IMR-90 (cell line): ENCODE measurements around the gene TP53I11. TPM values are rescaled to one million over a fixed set of nuclear protein-coding genes. Genes with fewer than 3 reads are reported as not detected.

Experiments
- ATAC-seq: fragments of 200-7000 bp; cut with Tn5 transposase; 2 replicates; pipeline ENCODE4 v1.9.1; 2020; ENCODE audit warnings: low read depth, mild to moderate bottlenecking, moderate library complexity
- BruUV-seq: library from RNA; stranded (reverse); fragments of 400-500 nt; replicated peaks from 2 replicates; lab custom pipeline; 2021; lab: Mats Ljungman, UMichigan
- CTCF ChIA-PET: fragments of 300-600 bp; formaldehyde crosslinking; extraction: SDS; loops from one replicate; lab custom pipeline; 2021; ENCODE audit warnings: antibody characterized with exemption; lab: Yijun Ruan, JAX
- POLR2A ChIA-PET: fragments of 300-600 bp; sonication (Branson Sonifier 250); formaldehyde crosslinking; loops from one replicate; lab custom pipeline; 2022; ENCODE audit warnings: antibody characterized with exemption; ENCODE audit not compliant: unreplicated experiment; lab: Charles Lee
- DNase-seq: peaks from one replicate; pipeline ENCODE4 v3.0.0; 2013
- H2AFZ ChIP-seq: replicated peaks from 2 replicates; pipeline ENCODE3; 2013; ENCODE audit warnings: low read length, mild to moderate bottlenecking; ENCODE audit not compliant: poor library complexity
- H2AK5ac ChIP-seq: 2 replicates; pipeline ENCODE4 v1.6.1; 2013; ENCODE audit warnings: low read depth, low read length, inconsistent platforms
- H2AK9ac ChIP-seq: replicated peaks from 2 replicates; pipeline ENCODE3; 2013; ENCODE audit warnings: mild to moderate bottlenecking, low read depth, low read length, moderate library complexity; ENCODE audit not compliant: poor library complexity
- H2BK120ac ChIP-seq: 2 replicates; pipeline ENCODE4 v1.6.1; 2013; ENCODE audit warnings: low read depth, low read length, inconsistent platforms
- H2BK15ac ChIP-seq: 3 replicates; pipeline ENCODE4 v1.6.1; 2013; ENCODE audit warnings: low read depth, low read length, inconsistent platforms
- H2BK20ac ChIP-seq: 2 replicates; pipeline ENCODE4 v1.6.1; 2013; ENCODE audit warnings: low read depth, mild to moderate bottlenecking, inconsistent platforms, low read length, moderate library complexity
- H2BK5ac ChIP-seq: 2 replicates; pipeline ENCODE4 v1.6.1; 2013; ENCODE audit warnings: mild to moderate bottlenecking, low read depth, low read length, inconsistent platforms; ENCODE audit not compliant: poor library complexity, severe bottlenecking
- H3K14ac ChIP-seq: replicated peaks from 2 replicates; pipeline ENCODE4 v1.6.1; 2013; ENCODE audit warnings: low read depth, low read length, inconsistent platforms
- H3K18ac ChIP-seq: 2 replicates; pipeline ENCODE4 v1.6.1; 2013; ENCODE audit warnings: low read depth, low read length, control low read depth
- H3K23ac ChIP-seq: 2 replicates; pipeline ENCODE4 v1.6.1; 2013; ENCODE audit warnings: low read depth, low read length, inconsistent platforms
- H3K27ac ChIP-seq: 2 replicates; pipeline ENCODE4 v1.5.1; 2013; ENCODE audit warnings: mild to moderate bottlenecking, control low read depth, low read length; ENCODE audit not compliant: insufficient read depth
- H3K27me3 ChIP-seq: 2 replicates; pipeline ENCODE4 v1.6.1; 2013; ENCODE audit warnings: low read length; ENCODE audit not compliant: control insufficient read depth, insufficient read depth
- H3K36me3 ChIP-seq: 2 replicates; pipeline ENCODE4 v1.6.1; 2013; ENCODE audit warnings: low read length, mixed read lengths; ENCODE audit not compliant: control insufficient read depth, insufficient read depth
- H3K4ac ChIP-seq: 2 replicates; pipeline ENCODE4 v1.6.1; 2013; ENCODE audit warnings: low read depth, low read length, inconsistent platforms
- H3K4me1 ChIP-seq: 2 replicates; pipeline ENCODE4 v1.6.1; 2013; ENCODE audit warnings: low read length, mixed read lengths; ENCODE audit not compliant: control insufficient read depth, insufficient read depth
- H3K4me2 ChIP-seq: 2 replicates; pipeline ENCODE4 v1.6.1; 2013; ENCODE audit warnings: low read depth, mild to moderate bottlenecking, control low read depth, low read length, moderate library complexity
- H3K4me3 ChIP-seq: 2 replicates; pipeline ENCODE4 v1.5.1; 2013; ENCODE audit warnings: low read depth, mild to moderate bottlenecking, control low read depth, low read length, moderate library complexity; ENCODE audit not compliant: insufficient read depth
- H3K56ac ChIP-seq: 2 replicates; pipeline ENCODE4 v1.6.1; 2013; ENCODE audit warnings: low read length, inconsistent platforms; ENCODE audit not compliant: insufficient read depth; ENCODE audit errors: extremely low read depth
- H3K79me1 ChIP-seq, 2 experiments: 2 replicates each; pipeline ENCODE4 v1.6.1; 2013; ENCODE audit warnings: low read length in 2 of 2, inconsistent platforms in 1 of 2, low read depth in 1 of 2
- H3K9ac ChIP-seq: 2 replicates; pipeline ENCODE4 v1.6.1; 2013; ENCODE audit warnings: low read depth, low read length, control low read depth
- H3K9me1 ChIP-seq: 2 replicates; pipeline ENCODE4 v1.6.1; 2013; ENCODE audit warnings: low read length, inconsistent platforms; ENCODE audit not compliant: insufficient read depth
- H3K9me3 ChIP-seq: 2 replicates; pipeline ENCODE4 v1.6.1; 2013; ENCODE audit warnings: low read length; ENCODE audit not compliant: control insufficient read depth, insufficient read depth
- H4K20me1 ChIP-seq: 2 replicates; pipeline ENCODE4 v1.6.1; 2013; ENCODE audit warnings: low read length, inconsistent platforms; ENCODE audit not compliant: insufficient read depth
- H4K5ac ChIP-seq: 2 replicates; pipeline ENCODE4 v1.6.1; 2013; ENCODE audit warnings: mild to moderate bottlenecking, low read depth, low read length, control low read depth
- H4K8ac ChIP-seq, 2 experiments: 2 replicates each; pipeline ENCODE4 v1.6.1; 2013; ENCODE audit warnings: low read depth in 2 of 2, low read length in 2 of 2, control low read depth in 1 of 2, inconsistent platforms in 1 of 2
- H4K91ac ChIP-seq: 2 replicates; pipeline ENCODE4 v1.6.1; 2013; ENCODE audit warnings: low read depth, low read length, inconsistent platforms; ENCODE audit not compliant: insufficient read depth
- BHLHE40 ChIP-seq: fragments of 150-350 bp; IDR thresholded peaks from 2 replicates; pipeline ENCODE4 v1.6.1; 2016; ENCODE audit warnings: mild to moderate bottlenecking, low read depth, low read length
- CEBPB ChIP-seq: IDR thresholded peaks from 2 replicates; pipeline ENCODE4 v1.6.1; 2012; ENCODE audit warnings: low read depth, low read length, improper control_type of control experiment
- CHD1 ChIP-seq: IDR thresholded peaks from 2 replicates; pipeline ENCODE4 v1.6.1; 2012; ENCODE audit warnings: low read depth, low read length, improper control_type of control experiment
- FOS ChIP-seq: fragments of 150-350 bp; IDR thresholded peaks from 2 replicates; pipeline ENCODE4 v1.6.1; 2016; ENCODE audit warnings: low read depth, low read length
- MAFK ChIP-seq: IDR thresholded peaks from 2 replicates; pipeline ENCODE4 v1.6.1; 2012; ENCODE audit warnings: low read depth, low read length, improper control_type of control experiment
- MAZ ChIP-seq: IDR thresholded peaks from 2 replicates; pipeline ENCODE4 v1.6.1; 2012; ENCODE audit warnings: low read depth, mild to moderate bottlenecking, low read length, improper control_type of control experiment, moderate library complexity, borderline replicate concordance
- NFE2L2 ChIP-seq: fragments of 150-350 bp; IDR thresholded peaks from 2 replicates; pipeline ENCODE4 v1.6.1; 2016; ENCODE audit warnings: low read depth, mild to moderate bottlenecking, low read length
- POLR2A ChIP-seq: IDR thresholded peaks from 2 replicates; pipeline ENCODE4 v1.6.1; 2012; ENCODE audit warnings: mild to moderate bottlenecking, low read depth, low read length
- SMC3 ChIP-seq: fragments of 150-350 bp; IDR thresholded peaks from 2 replicates; pipeline ENCODE4 v1.6.1; 2016; ENCODE audit warnings: low read depth, mild to moderate bottlenecking, antibody characterized with exemption, low read length, moderate library complexity
- WGBS, 2 experiments: methylation state at CpG; one replicate each; pipeline versions ENCODE4 v1.1.5 to v1.1.7; 2013; ENCODE audit warnings: missing lambda C conversion rate in 2 of 2; ENCODE audit not compliant: insufficient read length in 1 of 2; ENCODE audit errors: extremely low coverage in 2 of 2; 5-methylcytosine and 5-hydroxymethylcytosine counted together
- dilution Hi-C: fragments of 300-500 bp; cut with HindIII; formaldehyde crosslinking; loops from one replicate; pipeline ENCODE4 v1.14.3; 2018; ENCODE audit warnings: low sequenced_read_pairs; ENCODE audit not compliant: unreplicated experiment
- in situ Hi-C: fragments of 300-500 bp; cut with MboI; formaldehyde crosslinking; loops from 3 replicates; pipeline ENCODE4 v1.14.3; 2019; ENCODE audit warnings: low sequenced_read_pairs, inconsistent platforms, mixed read lengths
- intact Hi-C: fragments of 100-400 bp; cut with micrococcal nuclease; formaldehyde crosslinking; loops from 2 replicates; pipeline ENCODE4 v1.10.0; 2022
- polyA plus RNA-seq, 3 experiments: library from polyadenylated mRNA; depleted of rRNA; stranded (reverse); fragments of >200 nt; gene quantifications; 2 replicates each; pipeline ENCODE4 v1.2.3, GENCODE V29; 2012; ENCODE audit warnings: low replicate concordance in 1 of 3
- total RNA-seq: library from RNA; depleted of rRNA; stranded (reverse); fragments of >200 nt; gene quantifications from 2 replicates; pipeline ENCODE4 v1.2.3, GENCODE V29; 2012
- TF ChIP-seq, protein P1 (sequence below): fragments of 150-350 bp; IDR thresholded peaks from 2 replicates; pipeline ENCODE4 v1.6.1; 2016; ENCODE audit warnings: low read depth, mild to moderate bottlenecking, low read length, moderate library complexity, borderline replicate concordance
- TF ChIP-seq, protein P2 (sequence below): conservative IDR thresholded peaks from 2 replicates; pipeline ENCODE4 v1.5.1; 2012; ENCODE audit warnings: mild to moderate bottlenecking, low read depth, low read length, improper control_type of control experiment

TP53I11 gene
- total and polyA plus RNA-seq, 2 of the 4 experiments (the other 2 are of a cell fraction): 3.9 to 22.0 TPM

DNA sequence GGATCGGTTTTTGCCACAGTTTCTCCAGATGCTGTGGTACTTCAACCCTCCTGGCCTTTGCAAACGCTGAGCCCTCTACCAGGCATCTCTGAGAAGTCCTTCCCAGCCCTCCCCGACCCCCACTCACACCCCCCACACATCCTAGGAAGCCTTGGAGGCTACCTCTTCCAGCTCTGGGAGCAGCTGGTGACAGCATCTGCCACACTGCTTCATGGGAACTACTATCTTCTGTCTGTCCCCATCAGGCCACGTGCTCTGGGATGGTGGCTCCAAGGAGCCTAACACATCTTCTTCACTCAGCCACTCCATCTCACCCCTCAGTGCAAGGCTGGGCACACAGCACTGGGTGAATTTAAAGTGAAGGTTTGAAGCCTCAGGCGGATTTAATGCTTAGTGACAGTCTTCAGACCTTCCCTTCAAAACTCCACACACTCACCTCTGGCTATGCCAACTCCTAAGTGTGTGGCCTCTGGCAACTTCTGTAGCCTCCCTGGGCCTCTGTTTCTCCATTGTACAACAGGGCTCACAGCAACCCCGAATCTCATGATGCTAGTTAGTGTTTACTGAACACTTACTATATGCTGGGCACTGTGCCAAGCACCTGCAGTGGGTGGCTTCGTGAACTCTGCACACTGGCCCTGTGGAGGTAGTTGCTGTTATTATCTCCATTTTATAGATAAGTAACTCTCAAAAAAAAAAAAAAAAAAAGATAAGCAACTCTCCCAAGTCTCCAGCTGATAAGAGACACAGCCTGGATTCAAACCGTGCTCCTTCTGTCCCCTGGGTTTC is 7.3 kb upstream of the TP53I11 start (continued):
- no peak for TF ChIP-seq NFE2L2

DNA sequence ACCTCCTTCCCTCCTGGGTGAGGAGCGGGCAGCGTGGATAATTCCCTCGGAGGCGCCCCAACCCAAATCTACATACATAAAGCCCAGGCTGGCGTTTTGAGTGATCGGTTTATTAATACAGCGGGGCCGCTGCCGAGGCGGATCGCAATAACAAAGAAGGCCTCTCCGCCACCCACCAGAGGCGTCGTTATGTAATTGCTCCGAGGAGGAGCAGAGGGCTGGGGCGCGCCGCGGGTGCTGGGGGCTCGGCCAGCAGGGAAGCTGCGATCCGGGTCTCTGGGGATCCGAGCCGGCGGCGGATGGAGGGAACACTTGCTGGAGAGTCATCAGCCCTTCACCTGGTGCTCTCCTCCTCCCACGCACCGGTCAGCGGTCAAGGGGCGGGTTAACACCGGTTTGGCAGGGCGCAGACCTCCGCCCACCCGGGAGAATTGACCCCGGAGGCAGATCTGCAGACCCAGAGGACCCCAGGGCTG is 6.4 kb upstream of the TP53I11 start:
- Histone ChIP-seq H3K14ac (no peak overlapping the region), H3K9ac (no peak overlapping the region), H3K23ac (no peak overlapping the region), H3K18ac (no peak overlapping the region), H3K4me2 (no peak overlapping the region), H3K4ac (no peak overlapping the region), H4K91ac (no peak overlapping the region), H3K27me3 (peaks cover 22% of the 10 kb centered on the region; the same call in 1 of the 2 replicates), H3K9me1 (peaks cover 5% of the 10 kb centered on the region), H2BK5ac (no peak overlapping the region), H3K4me3 (no peak overlapping the region), H3K56ac (no peak overlapping the region), H2BK20ac (no peak overlapping the region), H3K27ac (no peak overlapping the region), H2AK9ac (no peak overlapping the region), H2AK5ac (no peak overlapping the region), H4K20me1 (no peaks in the 10 kb centered on the region), H2BK120ac (no peak overlapping the region), H4K5ac (no peak overlapping the region), H3K36me3 (no peaks in the 10 kb centered on the region), H2BK15ac (no peak overlapping the region), H2AFZ (no peak overlapping the region), H3K4me1 (peaks cover 9% of the 10 kb centered on the region), H3K9me3 (no peaks in the 10 kb centered on the region), H4K8ac (no peak overlapping the region), H3K79me1 (no peaks in the 10 kb centered on the region)
- TF ChIP-seq, protein P1, sequence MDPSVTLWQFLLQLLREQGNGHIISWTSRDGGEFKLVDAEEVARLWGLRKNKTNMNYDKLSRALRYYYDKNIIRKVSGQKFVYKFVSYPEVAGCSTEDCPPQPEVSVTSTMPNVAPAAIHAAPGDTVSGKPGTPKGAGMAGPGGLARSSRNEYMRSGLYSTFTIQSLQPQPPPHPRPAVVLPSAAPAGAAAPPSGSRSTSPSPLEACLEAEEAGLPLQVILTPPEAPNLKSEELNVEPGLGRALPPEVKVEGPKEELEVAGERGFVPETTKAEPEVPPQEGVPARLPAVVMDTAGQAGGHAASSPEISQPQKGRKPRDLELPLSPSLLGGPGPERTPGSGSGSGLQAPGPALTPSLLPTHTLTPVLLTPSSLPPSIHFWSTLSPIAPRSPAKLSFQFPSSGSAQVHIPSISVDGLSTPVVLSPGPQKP: no peak
- TF ChIP-seq NFE2L2 (no peak), CEBPB (no peak), FOS (no peak), MAZ (no peak), CHD1 (no peak), BHLHE40 (no peak), MAFK (no peak), SMC3 (no peak), POLR2A (no peak)
- TF ChIP-seq, protein P2, sequence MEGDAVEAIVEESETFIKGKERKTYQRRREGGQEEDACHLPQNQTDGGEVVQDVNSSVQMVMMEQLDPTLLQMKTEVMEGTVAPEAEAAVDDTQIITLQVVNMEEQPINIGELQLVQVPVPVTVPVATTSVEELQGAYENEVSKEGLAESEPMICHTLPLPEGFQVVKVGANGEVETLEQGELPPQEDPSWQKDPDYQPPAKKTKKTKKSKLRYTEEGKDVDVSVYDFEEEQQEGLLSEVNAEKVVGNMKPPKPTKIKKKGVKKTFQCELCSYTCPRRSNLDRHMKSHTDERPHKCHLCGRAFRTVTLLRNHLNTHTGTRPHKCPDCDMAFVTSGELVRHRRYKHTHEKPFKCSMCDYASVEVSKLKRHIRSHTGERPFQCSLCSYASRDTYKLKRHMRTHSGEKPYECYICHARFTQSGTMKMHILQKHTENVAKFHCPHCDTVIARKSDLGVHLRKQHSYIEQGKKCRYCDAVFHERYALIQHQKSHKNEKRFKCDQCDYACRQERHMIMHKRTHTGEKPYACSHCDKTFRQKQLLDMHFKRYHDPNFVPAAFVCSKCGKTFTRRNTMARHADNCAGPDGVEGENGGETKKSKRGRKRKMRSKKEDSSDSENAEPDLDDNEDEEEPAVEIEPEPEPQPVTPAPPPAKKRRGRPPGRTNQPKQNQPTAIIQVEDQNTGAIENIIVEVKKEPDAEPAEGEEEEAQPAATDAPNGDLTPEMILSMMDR: no peak
- ChIA-PET POLR2A (no interaction called here), CTCF (no interaction called here)
- no peak for DNase-seq
- no peak for ATAC-seq
- 12% methylated on average over 11 of the region's 35 CpGs; no CpG with 5 or more reads in 1 of the 2 experiments for WGBS, 2 experiments
- BruUV-seq: no TSS peak
- in situ Hi-C loops (no loop called here), dilution Hi-C loops (no loop called here), intact Hi-C loops (loop anchor here (5.0 kb wide), 1 partner anchor 130 kb away; no protein-coding TSS in a partner anchor)
